ENCODE measurements around the gene UNC50. TPM values are rescaled to one million over a fixed set of nuclear protein-coding genes. Genes with fewer than 3 reads are reported as not detected.

Gene UNC50
- polyA plus RNA-seq, 2 of the 4 experiments (the other 2 are of a cell fraction): 57.0 to 90.6 TPM

- Histone ChIP-seq H3K9me3 (no peaks in the 10 kb centered on the region), H3K27ac (no peak overlapping the region), H3K4me1 (no peaks in the 10 kb centered on the region), H3K4me2 (no peak overlapping the region), H3K4me3 (no peak overlapping the region)
- WGBS (ENCODE audit: missing lambda C conversion rate): 70% methylated on average over 10 of the region's 10 CpGs
- ATAC-seq (no peak), DNase-seq (ENCODE audit: low read depth in 1 of 2, low spot score in 1 of 2) (no peak), FAIRE-seq (no peak)
- no peak for TF ChIP-seq CEBPB (IDR thresholded peaks at IDR 0.05)
- TF ChIP-seq RFX5 (IDR thresholded peaks at IDR 0.05): no peak
- TF ChIP-seq USF2 (IDR thresholded peaks at IDR 0.05): no peak
- TF ChIP-seq NR3C1 (IDR thresholded peaks at IDR 0.05): no peak
- no peak for TF ChIP-seq HES2 (IDR thresholded peaks at IDR 0.05)
- no peak for TF ChIP-seq HMGXB4 (CRISPR knock-in tag; IDR thresholded peaks at IDR 0.05; ENCODE audit: borderline replicate concordance)
- no peak for TF ChIP-seq MAFK (IDR thresholded peaks at IDR 0.05; ENCODE audit: partially characterized antibody)
- TF ChIP-seq ZSCAN20 (CRISPR knock-in tag; IDR thresholded peaks at IDR 0.05): no peak
- no peak for TF ChIP-seq SMC3 (IDR thresholded peaks at IDR 0.05)
- TF ChIP-seq MAX (IDR thresholded peaks at IDR 0.05): no peak
- no peak for TF ChIP-seq FOSB (CRISPR knock-in tag; IDR thresholded peaks at IDR 0.05)
- no peak for TF ChIP-seq REST (IDR thresholded peaks at IDR 0.05)
- TF ChIP-seq JUN (IDR thresholded peaks at IDR 0.05): no peak
- no peak for TF ChIP-seq ZC3H11A (IDR thresholded peaks at IDR 0.05)
- no peak for TF ChIP-seq TP53 (CRISPR knock-in tag; IDR thresholded peaks at IDR 0.05)
- TF ChIP-seq NPAS2 (CRISPR knock-in tag; IDR thresholded peaks at IDR 0.05; ENCODE audit: borderline replicate concordance): no peak
- no peak for TF ChIP-seq TFCP2L1 (CRISPR knock-in tag; IDR thresholded peaks at IDR 0.05)
- TF ChIP-seq BCL3 (IDR thresholded peaks at IDR 0.05): no peak
- TF ChIP-seq CHD2 (IDR thresholded peaks at IDR 0.05; ENCODE audit: low read length, partially characterized antibody): no peak
- no peak for TF ChIP-seq JUNB (IDR thresholded peaks at IDR 0.05)
- CTCF ChIA-PET: no interaction called here
- POLR2A ChIA-PET: no interaction called here
Measured at GRCh38 chr2:98637401-98638147, 29.2 kb downstream of the UNC50 start.
